Measurements from ENCODE around the gene LRRC72. TPM values are rescaled to one million over a fixed set of nuclear protein-coding genes. Genes with fewer than 3 reads are reported as not detected.

The LRRC72 gene
- total RNA-seq, 1 experiment from 2014 or later, result not detected

DNA sequence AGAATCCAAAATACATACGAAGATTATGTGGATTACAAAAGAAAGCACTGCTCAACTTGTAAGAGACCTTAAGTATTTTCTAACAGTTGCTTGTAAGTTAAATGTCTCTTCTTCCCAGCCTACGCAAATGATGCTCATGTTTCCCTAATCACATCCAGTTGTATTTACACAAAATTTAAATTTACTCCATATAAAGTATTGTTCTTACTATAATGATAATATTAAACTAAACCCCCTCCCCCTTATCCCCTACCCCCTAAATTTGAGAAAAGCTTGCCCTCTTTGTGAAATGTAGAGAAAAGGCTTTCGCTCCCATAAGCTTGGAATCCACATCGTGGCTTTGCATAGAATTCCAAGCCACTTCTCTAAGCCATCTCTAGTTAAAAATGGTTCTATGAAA lies 89.5 kb downstream of the LRRC72 start:
- Histone ChIP-seq H3K36me3 (ENCODE audit: control insufficient read depth, insufficient read depth, low read length) (peaks cover 5% of the 10 kb centered on the region; the same call in 1 of the 2 replicates), H3K4me1 (ENCODE audit: control insufficient read depth, insufficient read depth, low read length) (no peaks in the 10 kb centered on the region), H3K4me3 (ENCODE audit: low read depth in 2 of 2, low read length in 2 of 2) (no peak overlapping the region), H3K9me3 (ENCODE audit: control insufficient read depth, insufficient read depth, low read depth, low read length) (no peaks in the 10 kb centered on the region), H3K27ac (ENCODE audit: low read length) (no peak overlapping the region), H3K27me3 (ENCODE audit: control insufficient read depth, insufficient read depth, low read length) (no peaks in the 10 kb centered on the region)
- no peak for DNase-seq (ENCODE audit: low read depth, low spot score)
- TF ChIP-seq CTCF (IDR thresholded peaks at IDR 0.05), result no peak
- TF ChIP-seq REST (IDR thresholded peaks at IDR 0.05; ENCODE audit: insufficient read depth in 1 of 2, low read depth in 2 of 2, low read length in 1 of 2), result no peak
- no peak for TF ChIP-seq SIN3A (IDR thresholded peaks at IDR 0.05; ENCODE audit: borderline replicate concordance, insufficient read depth, low read depth, low read length)
- in situ Hi-C loops (cut with HindIII; ENCODE audit: low pct_unique_long_range_greater_than_20kb, low sequenced_read_pairs) (no loop called here), intact Hi-C loops (cut with micrococcal nuclease; ENCODE audit: unreplicated experiment) (no loop called here)
- no TSS peak for BruUV-seq (replicated peaks)
- ChIA-PET CTCF (interaction anchor here (0.5 kb wide), 1 partner anchor 386 kb away, joined by 3 read pairs; no protein-coding TSS in a partner anchor), POLR2A (no interaction called here)
- no peak for ATAC-seq

DNA sequence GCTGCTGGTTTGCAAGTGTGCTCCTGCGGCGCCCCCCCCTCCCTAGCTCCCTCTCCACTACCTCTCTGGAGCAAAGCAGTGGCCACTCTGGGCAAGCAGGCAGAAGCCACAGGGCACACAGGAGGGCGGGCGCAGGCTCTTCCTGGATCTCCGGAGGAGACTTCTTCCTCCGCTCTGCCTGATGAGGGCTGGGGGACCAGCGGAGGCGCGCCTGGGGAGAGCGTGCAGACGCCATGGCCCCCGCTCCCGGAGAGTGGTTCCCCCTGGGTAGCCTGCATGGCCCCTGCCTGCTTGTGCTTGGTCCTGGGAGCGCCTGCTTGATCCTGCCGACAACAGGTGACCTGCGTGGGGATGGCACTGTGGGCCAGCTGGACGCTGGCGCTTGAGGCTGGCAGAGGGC lies 89.9 kb downstream of the LRRC72 start:
- Histone ChIP-seq H3K27me3 (ENCODE audit: control insufficient read depth, insufficient read depth, low read length) (no peaks in the 10 kb centered on the region), H3K27ac (ENCODE audit: low read length) (no peak overlapping the region), H3K9me3 (ENCODE audit: control insufficient read depth, insufficient read depth, low read depth, low read length) (no peaks in the 10 kb centered on the region), H3K36me3 (ENCODE audit: control insufficient read depth, insufficient read depth, low read length) (peaks cover 5% of the 10 kb centered on the region; the same call in 1 of the 2 replicates), H3K4me1 (ENCODE audit: control insufficient read depth, insufficient read depth, low read length) (no peaks in the 10 kb centered on the region), H3K4me3 (ENCODE audit: low read depth in 2 of 2, low read length in 2 of 2) (no peak overlapping the region)
- intact Hi-C loops (cut with micrococcal nuclease; ENCODE audit: unreplicated experiment), result no loop called here
- ChIA-PET CTCF (interaction anchor here (0.5 kb wide), 1 partner anchor 385 kb away, joined by 3 read pairs; no protein-coding TSS in a partner anchor), POLR2A (no interaction called here)
- BruUV-seq (replicated peaks), result no TSS peak
- TF ChIP-seq TCF7L2 (IDR thresholded peaks at IDR 0.05; ENCODE audit: low read depth, low read length) (no peak), REST (IDR thresholded peaks at IDR 0.05; ENCODE audit: insufficient read depth in 1 of 2, low read depth in 2 of 2, low read length in 1 of 2) (no peak), SIN3A (IDR thresholded peaks at IDR 0.05; ENCODE audit: borderline replicate concordance, insufficient read depth, low read depth, low read length) (no peak)
- no peak for ATAC-seq
- no peak for DNase-seq (ENCODE audit: low read depth, low spot score)
- in situ Hi-C loops (cut with HindIII; ENCODE audit: low pct_unique_long_range_greater_than_20kb, low sequenced_read_pairs), result no loop called here
